HG03442 (cell line): ENCODE results near the gene TCF4.

Experiments
- ATAC-seq: cut with Tn5 transposase; IDR thresholded peaks from one replicate; pipeline ENCODE4 v1.9.1; 2021; ENCODE audit warnings: mild to moderate bottlenecking, moderate library complexity; ENCODE audit not compliant: unreplicated experiment

TCF4 gene

DNA sequence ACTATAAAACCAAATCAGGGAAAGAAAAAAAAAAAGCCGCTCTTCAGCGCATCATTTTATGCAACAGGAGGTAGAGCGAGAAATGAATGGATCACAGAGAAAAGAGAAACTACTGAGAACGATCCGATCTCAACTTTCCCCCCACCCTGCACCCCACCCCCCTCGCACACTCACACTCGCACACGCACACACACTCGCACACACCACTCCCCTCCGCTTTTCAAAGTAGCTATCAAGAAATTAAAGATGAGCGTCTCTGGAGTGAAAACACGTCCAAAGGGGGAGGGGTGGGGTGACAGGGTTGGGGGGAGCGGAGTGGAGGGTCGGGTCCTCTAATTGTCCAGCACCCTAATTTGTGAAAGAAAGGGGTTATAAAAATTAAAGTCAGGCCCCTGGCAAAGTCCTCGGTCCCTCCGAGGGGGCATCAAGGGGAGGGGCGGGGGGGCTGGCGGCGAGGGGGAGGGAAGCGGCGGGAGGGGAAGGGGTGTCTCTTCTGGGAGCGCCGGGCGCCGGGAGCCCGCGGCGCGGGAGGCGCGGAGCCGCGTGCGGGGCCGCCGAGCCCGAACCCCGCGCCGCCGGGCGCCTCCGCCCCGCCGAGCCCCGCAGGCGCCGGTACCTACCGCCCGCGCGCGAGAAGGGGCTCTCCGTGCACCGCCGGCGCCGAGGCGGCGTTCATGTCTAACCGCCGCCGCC lies 428 bp downstream of the TCF4 start:
- no peak for ATAC-seq

DNA sequence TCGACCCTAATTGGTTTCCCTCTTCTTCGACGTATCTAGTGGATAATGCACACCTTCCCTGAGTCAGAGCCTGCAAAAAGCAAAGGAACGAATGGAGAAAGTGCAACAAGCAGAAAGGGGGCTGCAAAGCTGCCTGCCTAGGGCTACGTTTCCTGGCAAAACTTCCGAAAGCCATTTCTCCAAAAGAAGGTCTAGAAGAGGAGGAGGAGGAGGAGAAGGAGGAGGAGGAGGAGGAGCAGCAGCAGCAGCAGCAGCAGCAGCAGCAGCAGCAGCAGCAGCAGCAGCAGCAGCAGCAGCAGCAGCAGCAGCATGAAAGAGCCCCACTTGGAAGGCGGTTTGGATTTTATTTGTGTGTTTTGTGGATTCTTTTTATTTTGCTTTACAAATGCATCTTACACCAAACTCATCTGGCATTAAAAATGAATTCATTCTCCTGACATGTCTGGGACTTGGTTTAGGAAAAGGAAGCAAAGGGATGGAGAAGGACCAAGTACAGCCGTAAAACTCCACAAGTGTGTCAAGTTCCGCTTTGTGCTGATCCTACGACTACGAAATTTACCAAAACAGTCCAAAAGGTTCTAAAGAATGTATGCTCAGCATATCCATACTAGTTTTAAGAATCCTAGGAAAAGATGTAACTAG lies 2.0 kb downstream of the TCF4 start:
- no peak for ATAC-seq

DNA sequence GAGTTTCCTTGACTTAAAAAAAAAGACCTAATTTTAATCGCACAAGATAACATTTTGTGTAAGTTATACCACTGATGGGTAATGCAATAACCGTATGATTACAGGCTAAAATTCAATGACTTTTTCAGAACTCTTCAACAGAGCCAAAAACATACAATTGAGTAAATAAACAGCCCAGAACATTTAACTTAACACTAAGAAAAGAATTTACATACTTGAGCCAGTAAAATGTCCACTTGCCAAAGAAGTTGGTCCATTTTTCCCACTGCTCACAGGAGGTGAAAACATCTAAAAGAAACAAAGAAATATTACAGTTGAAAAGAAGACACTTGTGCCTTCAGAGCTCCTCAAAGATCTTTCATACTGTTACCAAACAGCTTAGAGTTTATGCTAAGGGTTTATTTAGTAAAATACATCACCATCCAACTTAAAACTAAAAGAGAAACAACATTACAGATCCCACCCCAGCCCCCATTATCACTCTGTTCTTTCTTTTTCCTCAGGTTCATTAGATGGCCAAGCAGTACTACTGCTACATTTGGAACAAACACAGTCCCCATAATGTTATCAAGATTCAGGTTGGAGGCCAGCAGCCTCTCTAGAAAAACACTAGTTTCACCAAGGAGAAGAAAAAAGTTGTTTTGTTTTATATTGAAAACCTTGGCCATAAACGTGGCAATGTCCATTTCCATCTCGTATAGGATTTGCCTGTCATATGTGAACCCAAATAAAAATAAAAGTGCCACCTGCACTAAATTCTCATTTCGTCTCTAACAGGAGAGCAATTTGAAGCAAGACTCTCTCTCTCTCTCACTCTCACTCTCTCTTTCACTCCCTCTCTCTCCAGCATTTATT lies 2.7 kb downstream of the TCF4 start:
- ATAC-seq: no peak

DNA sequence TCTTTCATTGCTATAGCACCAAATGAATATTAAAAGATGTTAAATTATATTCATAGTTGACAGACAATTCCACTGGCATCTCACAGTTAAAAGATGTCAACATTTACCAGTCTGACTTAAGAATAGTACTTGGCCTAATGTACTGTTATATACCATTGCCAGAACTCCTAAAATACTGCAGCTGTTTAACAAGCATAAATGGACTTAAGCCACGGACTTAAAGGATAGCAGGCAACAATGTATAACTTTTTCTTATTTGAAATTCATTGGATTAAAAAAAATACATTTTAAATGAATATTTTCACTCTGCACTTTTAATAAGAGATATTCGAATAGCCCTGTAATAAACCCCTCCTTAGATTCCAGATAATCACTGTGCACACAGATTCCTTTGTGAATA lies 3.8 kb downstream of the TCF4 start:
- ATAC-seq: no peak

DNA sequence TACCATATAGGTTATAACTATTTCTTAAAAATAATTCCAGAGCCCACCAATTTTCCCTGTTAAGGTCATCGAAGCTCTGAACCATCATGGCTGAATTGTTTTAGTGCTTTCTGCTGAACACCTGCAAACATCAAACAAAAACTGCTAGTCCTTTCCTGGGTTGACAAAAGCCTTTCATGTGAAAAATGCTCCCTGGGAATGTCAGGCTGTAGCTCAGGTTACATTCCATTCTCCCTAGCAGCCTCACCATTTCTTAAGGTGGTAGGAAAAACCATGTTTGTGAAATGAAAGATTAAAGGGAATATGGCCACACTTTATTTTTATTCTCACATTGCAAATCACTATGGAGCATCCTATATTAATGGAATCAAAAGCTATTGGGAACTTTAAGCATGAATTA lies 5.7 kb downstream of the TCF4 start:
- no peak for ATAC-seq

DNA sequence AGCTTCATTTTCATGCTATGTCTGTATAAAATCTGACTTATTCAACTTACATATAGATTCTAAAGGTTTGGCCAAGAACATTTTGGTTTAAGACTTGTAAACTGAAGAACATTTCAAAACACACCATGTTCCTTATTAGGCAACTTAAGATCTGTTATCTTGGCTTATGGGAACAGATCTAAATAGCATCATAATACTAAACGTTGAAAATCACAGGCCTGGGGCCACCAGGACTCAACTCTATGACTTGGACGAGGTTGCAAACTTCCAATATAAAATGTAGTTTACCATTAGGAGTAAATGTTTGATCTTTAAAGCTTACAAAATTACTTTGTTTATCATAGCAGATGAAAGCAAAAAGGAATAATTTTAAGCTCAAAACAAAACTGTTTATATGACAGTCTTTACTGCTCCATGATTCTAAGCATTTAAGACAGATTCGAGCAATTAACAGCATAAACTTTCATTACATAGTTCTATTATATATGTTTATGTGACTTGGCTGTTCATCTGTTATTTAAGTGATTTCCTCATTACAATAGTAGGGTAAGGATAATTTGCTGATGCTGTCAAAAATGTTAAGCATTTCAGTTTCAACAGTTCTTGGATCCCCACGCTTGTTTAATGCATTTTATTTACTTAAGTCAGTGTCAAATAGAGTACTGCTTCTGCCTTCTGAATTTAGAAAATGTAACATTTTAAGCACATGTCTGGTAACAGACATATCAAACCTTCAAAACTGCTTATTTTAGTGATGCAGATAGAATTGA lies 8.3 kb downstream of the TCF4 start:
- no peak for ATAC-seq

DNA sequence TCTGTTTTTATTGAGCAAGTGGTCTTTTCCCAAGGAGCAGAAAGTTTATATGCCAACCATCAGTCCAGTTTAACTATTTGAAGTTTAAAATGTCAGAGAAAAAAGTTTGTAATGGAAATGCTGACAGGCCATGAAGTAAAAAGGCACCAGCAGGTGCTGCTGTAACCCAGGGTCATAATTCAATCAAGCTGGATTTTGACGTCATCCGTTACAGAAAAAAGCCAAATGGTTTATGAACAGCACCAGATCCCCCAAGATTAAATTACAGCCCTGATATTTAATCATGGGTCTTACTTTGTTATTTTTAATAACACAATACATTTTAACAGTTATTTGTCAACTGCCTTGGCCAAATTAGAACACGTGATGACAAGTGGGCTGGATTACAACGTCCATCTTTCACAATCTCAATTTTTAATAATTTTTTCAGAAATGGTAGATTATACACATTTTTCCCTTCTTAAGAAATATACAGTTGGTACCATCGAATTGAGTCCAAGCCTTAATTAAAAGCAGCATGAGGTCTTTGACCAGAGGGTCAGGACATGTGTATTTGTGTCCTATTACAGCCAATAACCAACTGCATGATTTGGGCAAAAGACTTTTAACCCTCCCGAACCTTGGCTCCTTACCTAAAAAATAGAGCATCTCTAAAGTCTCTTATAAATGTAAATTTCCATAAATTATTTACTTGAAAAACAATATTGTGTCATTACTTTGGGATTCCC lies 10.0 kb downstream of the TCF4 start:
- no peak for ATAC-seq

DNA sequence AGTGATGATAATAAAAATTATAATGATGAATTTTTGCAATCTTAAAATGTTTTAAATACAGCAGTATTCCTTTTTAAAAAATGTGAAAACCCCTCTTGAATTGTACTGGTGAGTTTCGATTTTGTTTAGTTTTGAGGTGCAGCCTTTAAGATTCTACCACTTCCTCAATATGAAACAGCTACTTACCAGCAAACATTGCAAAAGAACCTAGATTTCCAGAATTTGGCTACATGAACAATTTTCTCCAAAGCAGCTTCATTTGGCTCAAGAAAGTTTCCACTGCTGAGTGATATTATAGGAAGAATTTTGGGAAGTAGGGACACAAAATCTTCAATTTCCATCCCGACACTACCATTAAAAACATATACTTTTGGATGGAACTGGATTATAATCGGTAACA lies 12.0 kb downstream of the TCF4 start:
- no peak for ATAC-seq

DNA sequence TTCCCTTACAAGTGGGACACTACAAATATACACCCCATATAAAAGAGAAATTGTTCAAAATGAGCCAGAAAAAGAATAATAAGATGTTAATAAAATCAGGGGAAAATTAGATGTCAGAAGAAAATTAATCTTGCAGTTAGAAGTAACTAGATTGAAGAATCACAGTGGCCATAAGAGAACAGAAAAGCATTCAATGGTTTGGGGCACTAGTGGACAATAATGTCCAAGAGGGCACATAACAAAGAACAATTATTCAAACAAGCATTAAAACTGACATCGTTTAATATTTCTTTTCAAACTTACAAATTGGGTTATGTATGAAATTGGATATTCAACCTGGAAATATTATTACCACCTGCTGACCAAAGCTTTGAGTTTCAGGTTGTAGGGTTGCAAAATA lies 12.9 kb downstream of the TCF4 start:
- ATAC-seq: no peak

DNA sequence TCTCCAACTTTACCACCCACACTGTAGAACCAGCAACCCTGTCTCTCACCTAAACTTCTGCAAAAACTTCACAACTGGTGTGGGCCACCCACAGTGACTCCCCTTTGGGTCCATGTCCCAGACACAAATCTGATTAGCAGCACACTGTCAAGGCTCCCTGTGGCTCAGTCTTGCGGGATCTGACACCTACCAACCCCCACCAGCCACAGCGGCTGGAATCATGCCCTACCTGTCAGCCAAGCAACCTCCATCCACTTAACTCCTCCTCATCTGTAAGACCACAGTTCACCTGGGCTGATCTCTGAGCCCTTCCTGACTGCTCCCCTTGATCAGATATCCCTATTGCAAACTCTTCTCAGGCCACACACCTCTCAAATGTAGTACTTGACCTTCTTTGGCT lies 14.6 kb downstream of the TCF4 start:
- ATAC-seq: no peak

DNA sequence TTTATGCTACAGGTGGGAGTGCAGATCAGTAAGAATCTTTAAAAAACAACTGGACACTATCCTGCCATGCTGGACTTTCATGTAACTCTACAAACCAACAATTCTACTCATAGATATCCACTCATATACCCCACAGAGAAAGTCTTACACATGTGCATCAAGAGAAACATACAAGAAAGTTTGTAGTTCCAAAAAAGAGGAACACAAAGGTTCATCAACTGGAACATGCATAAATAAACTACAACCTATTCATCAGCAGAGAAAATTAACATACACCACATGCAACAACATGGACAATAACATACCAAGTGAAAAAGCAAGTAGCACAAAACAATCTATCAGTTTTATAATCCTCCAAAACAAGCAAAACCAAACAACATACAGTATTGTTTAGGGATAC lies 17.0 kb downstream of the TCF4 start:
- no peak for ATAC-seq

DNA sequence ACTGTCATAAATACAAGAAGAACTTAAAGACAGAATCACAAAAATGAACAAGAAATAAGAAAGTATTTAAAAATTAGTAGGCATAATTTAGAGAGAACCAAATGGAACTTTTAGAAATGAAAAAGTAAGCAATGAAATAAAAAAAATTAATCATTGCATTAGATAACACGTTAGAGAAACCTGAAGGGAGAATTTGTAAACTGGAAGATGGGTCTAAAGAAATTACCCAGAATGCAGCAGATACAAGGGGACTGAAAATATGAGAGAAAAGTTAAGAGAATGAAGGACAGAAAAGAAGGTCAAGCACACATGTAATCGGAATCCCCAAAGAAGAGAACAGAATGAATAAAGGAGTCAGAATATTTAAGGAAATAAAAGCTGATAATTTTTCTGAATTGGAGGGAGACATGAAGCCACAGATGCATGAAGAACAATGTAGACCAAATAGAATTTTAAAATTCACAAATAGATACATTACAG lies 21.5 kb downstream of the TCF4 start:
- ATAC-seq: no peak

DNA sequence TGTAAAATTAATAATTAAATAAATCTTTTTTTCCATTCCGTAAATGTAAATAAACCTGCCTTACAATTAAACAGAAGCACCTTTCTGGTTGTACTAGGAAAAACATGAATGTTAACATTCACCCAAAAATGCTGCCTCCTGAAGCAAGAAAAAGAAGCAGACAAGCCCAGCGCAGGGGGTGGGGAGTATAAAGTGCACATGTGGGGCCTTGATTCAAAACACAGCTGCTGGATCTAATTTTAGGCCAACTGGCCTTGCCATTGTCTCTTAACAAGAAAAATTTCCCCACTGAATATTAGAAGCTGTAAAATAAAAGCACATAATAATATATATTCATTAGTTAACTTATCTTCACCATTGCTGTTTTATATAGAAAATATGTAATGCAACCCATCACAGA lies 28.3 kb downstream of the TCF4 start:
- ATAC-seq: no peak

DNA sequence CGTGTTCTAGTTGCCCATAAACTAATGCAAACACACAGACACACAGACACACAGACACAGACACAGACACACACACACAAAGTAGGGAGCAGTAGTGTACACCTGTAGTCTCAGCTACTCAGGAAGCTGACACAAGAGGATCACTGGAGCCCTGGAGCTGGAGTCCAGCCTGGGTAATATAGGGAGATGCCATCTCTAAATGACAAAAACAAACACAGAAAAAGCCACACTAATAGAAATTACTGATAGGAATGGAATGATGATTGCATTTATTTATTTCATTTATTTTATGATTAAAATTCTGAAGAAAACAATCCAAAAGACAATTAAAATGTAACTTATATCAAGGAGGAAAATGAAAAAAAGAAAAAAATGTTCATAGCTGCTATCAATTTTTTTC lies 30.8 kb downstream of the TCF4 start:
- ATAC-seq: no peak

DNA sequence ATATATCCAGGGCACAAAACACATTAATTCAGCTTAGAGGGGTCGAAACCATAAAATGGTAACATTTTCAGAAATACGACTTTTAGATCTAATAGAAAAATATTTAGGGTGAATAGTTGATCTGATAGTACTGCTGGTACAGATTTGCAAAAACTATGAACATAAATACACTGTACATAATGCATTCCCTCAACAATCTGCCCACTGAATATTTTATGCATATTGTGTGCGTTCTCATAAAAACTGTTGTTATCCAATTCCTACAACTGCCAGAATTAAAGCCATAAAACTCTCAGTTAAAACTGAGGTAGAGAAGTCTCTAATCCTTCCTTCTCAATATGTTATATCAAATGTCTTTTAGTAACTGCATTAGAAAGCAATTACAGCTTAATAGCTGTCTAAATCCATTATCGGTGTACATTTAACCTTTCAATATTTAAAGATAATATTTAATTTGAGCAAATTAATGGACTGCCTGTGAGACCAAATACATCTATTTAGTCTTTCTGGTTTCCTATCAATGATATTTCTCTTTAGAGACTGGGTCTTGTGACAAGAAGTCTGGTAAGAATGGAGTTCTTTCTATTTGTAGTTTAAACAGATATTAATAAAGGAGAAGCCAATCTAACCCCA lies 32.5 kb downstream of the TCF4 start:
- no peak for ATAC-seq

DNA sequence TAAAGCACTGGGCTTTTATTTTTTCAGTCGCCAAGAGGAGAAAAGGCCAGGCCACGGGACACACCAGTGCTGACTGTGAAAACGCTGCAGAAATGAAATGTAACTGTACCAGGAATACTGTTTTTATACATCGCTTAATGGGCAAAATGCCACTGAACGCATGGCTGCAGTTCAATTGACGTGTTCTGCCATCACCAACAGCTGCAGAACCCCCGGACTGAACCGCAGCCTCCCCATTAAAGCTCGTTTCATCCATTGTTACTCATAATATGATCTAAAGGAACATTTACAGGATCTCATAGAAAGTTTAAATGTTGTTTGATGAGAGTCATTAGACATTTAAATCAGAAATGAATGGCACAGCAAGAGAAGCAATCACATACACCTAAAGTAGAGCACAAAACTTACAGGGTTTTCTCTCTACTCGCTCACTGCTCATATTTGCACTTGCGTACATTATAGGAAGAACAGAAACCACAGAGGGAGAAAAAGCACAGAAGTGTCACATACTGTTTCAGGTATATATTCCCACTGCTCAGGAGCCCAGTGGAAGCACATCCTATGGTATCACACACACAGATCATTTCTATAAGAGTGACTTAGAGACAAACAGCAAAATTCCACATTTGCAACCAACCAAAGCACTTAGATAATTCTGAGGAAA lies 35.3 kb downstream of the TCF4 start:
- no peak for ATAC-seq

DNA sequence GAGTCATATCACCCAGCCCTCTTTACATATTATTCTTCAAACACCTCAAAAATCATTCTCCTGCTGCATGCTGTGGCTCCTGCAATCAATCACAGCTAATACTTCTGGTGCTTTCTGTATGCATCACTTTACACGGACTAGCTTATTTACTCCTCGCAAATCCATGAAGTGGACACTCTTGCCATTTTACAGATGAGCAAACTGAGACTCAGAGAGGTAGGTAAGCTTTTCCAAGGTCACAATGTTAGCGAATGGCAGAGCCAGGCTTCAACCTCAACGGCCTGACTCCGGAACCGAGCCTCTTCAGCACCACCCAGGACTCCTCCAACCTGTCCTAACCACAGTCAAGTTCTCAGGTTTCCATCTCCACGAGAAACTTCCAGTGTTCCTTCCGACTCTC lies 36.8 kb downstream of the TCF4 start:
- ATAC-seq: no peak

DNA sequence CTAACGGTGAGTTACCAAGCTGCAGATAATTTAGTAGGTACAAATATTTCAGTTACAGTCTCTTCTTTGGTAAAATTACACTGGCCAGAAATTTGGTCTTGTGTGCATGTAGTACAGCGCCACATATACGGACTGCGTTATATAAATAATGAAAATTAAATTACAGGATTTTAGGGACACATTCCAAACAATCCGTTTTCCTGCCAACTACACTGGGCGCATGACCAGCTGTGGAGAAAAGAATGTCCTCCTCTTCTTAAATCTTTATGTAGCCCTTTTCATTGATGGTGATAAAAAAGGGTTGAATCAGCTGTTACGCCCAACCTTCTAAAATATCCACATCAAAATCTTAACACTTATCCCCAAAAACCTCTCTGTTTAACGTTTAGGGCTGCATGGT lies 37.5 kb downstream of the TCF4 start:
- ATAC-seq: no peak

DNA sequence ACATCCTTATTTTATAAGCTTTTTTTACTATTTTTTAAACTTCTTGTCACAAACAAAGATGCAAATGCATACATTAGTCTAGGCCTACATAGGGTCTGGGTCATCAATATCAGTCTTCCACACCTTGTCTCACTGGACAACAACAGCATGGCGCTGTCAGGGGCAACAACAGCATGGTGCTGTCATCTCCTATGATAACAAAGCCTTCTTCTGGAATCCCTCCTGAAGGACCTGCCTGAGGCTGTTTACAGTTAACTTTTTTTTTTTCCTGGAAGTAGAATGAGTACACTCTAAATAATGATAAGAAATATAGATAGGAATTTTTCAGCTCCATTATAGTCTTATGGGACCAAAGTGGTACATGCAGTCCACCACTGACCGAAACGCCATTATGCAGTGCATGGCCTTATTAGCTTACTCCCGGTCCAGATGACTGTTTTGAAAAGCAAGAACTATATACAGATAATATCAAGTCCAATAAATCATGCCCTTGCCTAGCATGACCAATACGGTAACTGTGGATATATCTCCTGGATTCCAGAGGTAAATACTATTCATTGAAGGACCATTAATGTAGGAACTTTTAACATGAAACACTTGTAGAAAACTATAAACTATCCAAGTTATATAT lies 38.4 kb downstream of the TCF4 start:
- ATAC-seq: no peak
